Activated T-helper 17 cell treated with anti-CD3 and anti-CD28 coated beads, Interleukin-2, amount 50 U/mL, for 72 hours (primary cell): ENCODE measurements around the gene KLF17. TPM values are rescaled to one million over a fixed set of nuclear protein-coding genes. Genes with fewer than 3 reads are reported as not detected.
"Not testable (repeated sequence)": the region's sequence is repeated elsewhere in the genome, so short reads cannot be mapped to it uniquely, and the experiment has no call there.

ENCODE experiments used
- ATAC-seq: fragments of 150-1000 bp; cut with Tn5 transposase; replicated peaks from 2 replicates; pipeline ENCODE4 v1.10.0; 2021; ENCODE audit warnings: mild to moderate bottlenecking, moderate library complexity
- H3K27ac Mint-ChIP-seq: one replicate; pipeline ENCODE4 v1.8.0; 2022; ENCODE audit warnings: mixed read lengths
- H3K27me3 Mint-ChIP-seq: one replicate; pipeline ENCODE4 v1.8.0; 2022; ENCODE audit warnings: mixed read lengths
- H3K36me3 Mint-ChIP-seq: one replicate; pipeline ENCODE4 v1.8.0; 2022; ENCODE audit warnings: low read depth, mild to moderate bottlenecking, mixed read lengths
- H3K4me1 Mint-ChIP-seq: one replicate; pipeline ENCODE4 v1.8.0; 2022; ENCODE audit warnings: mixed read lengths
- H3K4me3 Mint-ChIP-seq: one replicate; pipeline ENCODE4 v1.8.0; 2022; ENCODE audit warnings: mild to moderate bottlenecking, mixed read lengths
- H3K9me3 Mint-ChIP-seq: one replicate; pipeline ENCODE4 v1.8.0; 2022; ENCODE audit warnings: mixed read lengths
- total RNA-seq, 2 donors: library from RNA; stranded (reverse); gene quantifications; one replicate each; pipeline ENCODE4 v1.2.3, GENCODE V29; 2022

KLF17 gene
- total RNA-seq, 2 donors from 2014 or later, result not detected

- Mint-ChIP-seq H3K27ac (no peak overlapping the region), H3K4me1 (no peaks in the 10 kb centered on the region), H3K36me3 (no peaks in the 10 kb centered on the region), H3K9me3 (no peaks in the 10 kb centered on the region), H3K27me3 (peaks cover 26% of the 10 kb centered on the region), H3K4me3 (no peak overlapping the region)
- ATAC-seq, result no peak
Measured at GRCh38 chr1:44090429-44091252, 28.0 kb upstream of the KLF17 start.

- Mint-ChIP-seq H3K27ac (no peak overlapping the region), H3K27me3 (peaks cover 13% of the 10 kb centered on the region), H3K4me1 (no peaks in the 10 kb centered on the region), H3K4me3 (no peak overlapping the region), H3K36me3 (no peaks in the 10 kb centered on the region), H3K9me3 (no peaks in the 10 kb centered on the region)
- no peak for ATAC-seq
Measured at GRCh38 chr1:44094047-44094446, 24.6 kb upstream of the KLF17 start.

GRCh38 chr1:44100183-44100868 is 18.3 kb upstream of the KLF17 start:
- Mint-ChIP-seq H3K27ac (no peak overlapping the region), H3K4me3 (no peak overlapping the region), H3K4me1 (no peaks in the 10 kb centered on the region), H3K36me3 (no peaks in the 10 kb centered on the region), H3K9me3 (no peaks in the 10 kb centered on the region), H3K27me3 (peaks cover 10% of the 10 kb centered on the region)
- ATAC-seq, result no peak

GRCh38 chr1:44101328-44101727 is 17.3 kb upstream of the KLF17 start:
- no peaks in the 10 kb centered on the region for H3K4me1 Mint-ChIP-seq
- no peak overlapping the region for H3K27ac Mint-ChIP-seq
- H3K27me3 Mint-ChIP-seq, result peaks cover 13% of the 10 kb centered on the region
- ATAC-seq, result no peak
- no peaks in the 10 kb centered on the region for H3K9me3 Mint-ChIP-seq
- H3K4me3 Mint-ChIP-seq, result no peak overlapping the region
- H3K36me3 Mint-ChIP-seq, result no peaks in the 10 kb centered on the region

- Mint-ChIP-seq H3K4me3 (no peak overlapping the region), H3K27ac (no peak overlapping the region), H3K27me3 (peaks cover 23% of the 10 kb centered on the region), H3K36me3 (no peaks in the 10 kb centered on the region), H3K4me1 (no peaks in the 10 kb centered on the region), H3K9me3 (no peaks in the 10 kb centered on the region)
- no peak for ATAC-seq
Measured at GRCh38 chr1:44103270-44104131, 15.1 kb upstream of the KLF17 start.

GRCh38 chr1:44105810-44106209 is 12.8 kb upstream of the KLF17 start:
- Mint-ChIP-seq H3K4me1 (no peaks in the 10 kb centered on the region), H3K4me3 (no peak overlapping the region), H3K9me3 (no peaks in the 10 kb centered on the region), H3K27me3 (peaks cover 23% of the 10 kb centered on the region), H3K36me3 (no peaks in the 10 kb centered on the region), H3K27ac (no peak overlapping the region)
- no peak for ATAC-seq

- Mint-ChIP-seq H3K36me3 (no peaks in the 10 kb centered on the region), H3K27ac (no peak overlapping the region), H3K9me3 (no peaks in the 10 kb centered on the region), H3K4me3 (no peak overlapping the region), H3K27me3 (peaks cover 20% of the 10 kb centered on the region), H3K4me1 (no peaks in the 10 kb centered on the region)
- ATAC-seq, result no peak
Measured at GRCh38 chr1:44108241-44108640, 10.4 kb upstream of the KLF17 start.

GRCh38 chr1:44108971-44109370 is 9.7 kb upstream of the KLF17 start:
- H3K4me3 Mint-ChIP-seq, result no peak overlapping the region
- H3K27ac Mint-ChIP-seq, result no peak overlapping the region
- peaks cover 25% of the 10 kb centered on the region for H3K27me3 Mint-ChIP-seq
- no peaks in the 10 kb centered on the region for H3K36me3 Mint-ChIP-seq
- ATAC-seq, result no peak
- H3K4me1 Mint-ChIP-seq, result no peaks in the 10 kb centered on the region
- H3K9me3 Mint-ChIP-seq, result no peaks in the 10 kb centered on the region

- H3K4me1 Mint-ChIP-seq, result no peaks in the 10 kb centered on the region
- no peaks in the 10 kb centered on the region for H3K36me3 Mint-ChIP-seq
- H3K27me3 Mint-ChIP-seq, result peaks cover 21% of the 10 kb centered on the region
- no peaks in the 10 kb centered on the region for H3K9me3 Mint-ChIP-seq
- H3K4me3 Mint-ChIP-seq, result no peak overlapping the region
- no peak for ATAC-seq
- no peak overlapping the region for H3K27ac Mint-ChIP-seq
Measured at GRCh38 chr1:44110916-44111315, 7.7 kb upstream of the KLF17 start.

- Mint-ChIP-seq H3K4me3 (no peak overlapping the region), H3K27me3 (peaks cover 12% of the 10 kb centered on the region), H3K36me3 (no peaks in the 10 kb centered on the region), H3K4me1 (no peaks in the 10 kb centered on the region), H3K27ac (no peak overlapping the region), H3K9me3 (no peaks in the 10 kb centered on the region)
- no peak for ATAC-seq
Measured at GRCh38 chr1:44111861-44112260, 6.8 kb upstream of the KLF17 start.

GRCh38 chr1:44112486-44112885 is 6.1 kb upstream of the KLF17 start:
- H3K4me3 Mint-ChIP-seq, result no peak overlapping the region
- H3K27me3 Mint-ChIP-seq, result peaks cover 11% of the 10 kb centered on the region
- H3K9me3 Mint-ChIP-seq, result no peaks in the 10 kb centered on the region
- H3K4me1 Mint-ChIP-seq, result no peaks in the 10 kb centered on the region
- H3K36me3 Mint-ChIP-seq, result no peaks in the 10 kb centered on the region
- ATAC-seq, result no peak
- H3K27ac Mint-ChIP-seq, result no peak overlapping the region

GRCh38 chr1:44113095-44113609 is 5.5 kb upstream of the KLF17 start:
- H3K4me1 Mint-ChIP-seq, result no peaks in the 10 kb centered on the region
- H3K27me3 Mint-ChIP-seq, result peaks cover 8% of the 10 kb centered on the region
- H3K9me3 Mint-ChIP-seq, result no peaks in the 10 kb centered on the region

GRCh38 chr1:44114098-44114497 is 4.5 kb upstream of the KLF17 start:
- ATAC-seq, result no peak
- H3K9me3 Mint-ChIP-seq, result no peaks in the 10 kb centered on the region
- H3K27ac Mint-ChIP-seq, result no peak overlapping the region
- H3K27me3 Mint-ChIP-seq, result peaks cover 5% of the 10 kb centered on the region
- H3K4me3 Mint-ChIP-seq, result no peak overlapping the region
- no peaks in the 10 kb centered on the region for H3K4me1 Mint-ChIP-seq
- no peaks in the 10 kb centered on the region for H3K36me3 Mint-ChIP-seq

More at GRCh38 chr1:44113095-44113609, 5.5 kb upstream of the KLF17 start:
- no peak for ATAC-seq
- H3K4me3 Mint-ChIP-seq, result no peak overlapping the region
- H3K27ac Mint-ChIP-seq, result no peak overlapping the region
- no peaks in the 10 kb centered on the region for H3K36me3 Mint-ChIP-seq

- not testable (repeated sequence) for H3K4me3 Mint-ChIP-seq
Measured at GRCh38 chr1:44117272-44117671, 1.3 kb upstream of the KLF17 start.

More at GRCh38 chr1:44117272-44117671, 1.3 kb upstream of the KLF17 start:
- ATAC-seq, H3K9me3 Mint-ChIP-seq, H3K4me1 Mint-ChIP-seq, H3K27me3 Mint-ChIP-seq, H3K36me3 Mint-ChIP-seq, H3K27ac Mint-ChIP-seq: not testable (repeated sequence)
